SH-SY5Y (cell line): Measurements from ENCODE around the gene ACTC1.

Source experiments
- GATA2 ChIP-seq: IDR thresholded peaks from 2 replicates; pipeline ENCODE4 v1.6.1; 2011; ENCODE audit warnings: mild to moderate bottlenecking, low read depth, low read length
- GATA3 ChIP-seq: IDR thresholded peaks from 2 replicates; pipeline ENCODE4 v1.6.1; 2011; ENCODE audit warnings: low read depth, mild to moderate bottlenecking, low read length, moderate library complexity

GRCh38 chr15:34753236-34753894 lies 42.0 kb downstream of the ACTC1 start:
- TF ChIP-seq GATA3, result no peak
- TF ChIP-seq GATA2, result no peak
